H1 (cell line): Measurements from ENCODE around the gene SLIT3. TPM values are rescaled to one million over a fixed set of nuclear protein-coding genes. Genes with fewer than 3 reads are reported as not detected.

ENCODE experiments used
- CTCF ChIA-PET: fragments of 300-600 bp; sonication (Branson Sonifier 250); formaldehyde crosslinking; loops from one replicate; lab custom pipeline; 2021; ENCODE audit not compliant: partially characterized antibody; lab: Charles Lee
- POLR2A ChIA-PET: fragments of 300-600 bp; sonication (Branson Sonifier 250); formaldehyde crosslinking; loops from one replicate; lab custom pipeline; 2021; ENCODE audit warnings: inconsistent platforms; ENCODE audit not compliant: partially characterized antibody; lab: Charles Lee
- DNase-seq, 2 experiments: peaks; one replicate each; pipeline versions ENCODE4 v3.0.0 to v3.0.0-alpha.2; 2010 to 2022; ENCODE audit warnings: low spot score in 2 of 2, low read depth in 1 of 2, mixed read lengths in 1 of 2
- FAIRE-seq: peaks from 2 replicates; lab custom pipeline; 2011; peaks lifted over from hg19 to GRCh38; lab: Jason Lieb, UNC
- H2AFZ ChIP-seq: 2 replicates; pipeline ENCODE4 v1.8.1; 2012; ENCODE audit warnings: low read length, inconsistent platforms
- H2AK5ac ChIP-seq: 2 replicates; pipeline ENCODE4 v1.6.1; 2013; ENCODE audit warnings: low read depth, low read length
- H2BK120ac ChIP-seq: replicated peaks from 2 replicates; pipeline ENCODE3; 2013; ENCODE audit warnings: low read depth, low read length, inconsistent platforms
- H2BK12ac ChIP-seq: 2 replicates; pipeline ENCODE4 v1.6.1; 2013; ENCODE audit warnings: low read depth, low read length
- H2BK15ac ChIP-seq: 2 replicates; pipeline ENCODE4 v1.6.1; 2013; ENCODE audit warnings: low read length
- H2BK20ac ChIP-seq: 2 replicates; pipeline ENCODE4 v1.6.1; 2013; ENCODE audit warnings: low read length
- H2BK5ac ChIP-seq: 2 replicates; pipeline ENCODE4 v1.6.1; 2013; ENCODE audit warnings: low read depth, low read length
- H3K14ac ChIP-seq: 2 replicates; pipeline ENCODE4 v1.6.1; 2013; ENCODE audit warnings: inconsistent platforms; ENCODE audit not compliant: insufficient read length
- H3K18ac ChIP-seq: 2 replicates; pipeline ENCODE4 v1.6.1; 2013; ENCODE audit warnings: low read length; ENCODE audit errors: extremely low read depth
- H3K23ac ChIP-seq: 2 replicates; pipeline ENCODE4 v1.6.1; 2013; ENCODE audit warnings: inconsistent platforms; ENCODE audit not compliant: insufficient read length
- H3K23me2 ChIP-seq: 2 replicates; pipeline ENCODE4 v1.6.1; 2013; ENCODE audit warnings: low read depth, low read length
- H3K27ac ChIP-seq: 2 replicates; pipeline ENCODE4 v1.6.1; 2011; ENCODE audit warnings: low read depth, low read length, inconsistent platforms
- H3K27me3 ChIP-seq, 4 experiments: replicated peaks in 1 of 4; 1 replicate in 1 of 4; 2 replicates in 3 of 4; pipeline versions ENCODE4 v1.6.1 to v1.8.1; 2011 to 2013; ENCODE audit warnings: low read length in 3 of 4, mild to moderate bottlenecking in 3 of 4, inconsistent platforms in 2 of 4, mixed read lengths in 2 of 4, moderate library complexity in 1 of 4; ENCODE audit not compliant: control insufficient read depth in 3 of 4, insufficient read depth in 3 of 4; ENCODE audit errors: extremely low read depth in 1 of 4
- H3K36me3 ChIP-seq, 4 experiments: 2 replicates each; pipeline versions ENCODE4 v1.6.1 to v1.8.1; 2011 to 2013; ENCODE audit warnings: mild to moderate bottlenecking in 4 of 4, low read length in 3 of 4, moderate library complexity in 2 of 4, control low read depth in 1 of 4, inconsistent platforms in 1 of 4; ENCODE audit not compliant: insufficient read depth in 4 of 4, control insufficient read depth in 2 of 4
- H3K4ac ChIP-seq: replicated peaks from 2 replicates; pipeline ENCODE3; 2013; ENCODE audit warnings: low read length, low read depth, mixed read lengths, inconsistent platforms; ENCODE audit not compliant: insufficient read length
- H3K4me1 ChIP-seq, 4 experiments: replicated peaks in 1 of 4; 1 replicate in 1 of 4; 2 replicates in 3 of 4; pipeline versions ENCODE4 v1.6.1 to v1.8.1; 2011 to 2013; ENCODE audit warnings: low read length in 3 of 4, inconsistent platforms in 2 of 4, mixed read lengths in 1 of 4; ENCODE audit not compliant: insufficient read depth in 4 of 4, control insufficient read depth in 3 of 4
- H3K4me2 ChIP-seq, 2 experiments: 2 replicates each; pipeline versions ENCODE4 v1.6.1 to v1.8.1; 2011 to 2013; ENCODE audit warnings: low read depth in 2 of 2, low read length in 2 of 2, control low read depth in 1 of 2, inconsistent platforms in 1 of 2, mild to moderate bottlenecking in 1 of 2; ENCODE audit not compliant: insufficient read depth in 1 of 2
- H3K4me3 ChIP-seq, 4 experiments: fragments of 200-600, 300-600 bp in 1 of 4; sonication (generic), shearing (Covaris generic), sonication (Bioruptor Twin) in 1 of 4; 2 replicates each; pipeline versions ENCODE4 v1.5.1 to v1.8.1; 2011 to 2016; ENCODE audit warnings: low read length in 4 of 4, low read depth in 3 of 4, control low read depth in 2 of 4, inconsistent platforms in 2 of 4, mild to moderate bottlenecking in 2 of 4, mixed read lengths in 1 of 4, moderate library complexity in 1 of 4; ENCODE audit not compliant: insufficient read depth in 2 of 4; ENCODE audit errors: extremely low read depth in 1 of 4
- H3K56ac ChIP-seq: replicated peaks from 2 replicates; pipeline ENCODE3; 2013; ENCODE audit warnings: low read depth, mild to moderate bottlenecking, mixed read lengths, low read length, inconsistent platforms; ENCODE audit not compliant: insufficient read length
- H3K79me1 ChIP-seq: 2 replicates; pipeline ENCODE4 v1.6.1; 2013; ENCODE audit warnings: low read depth, low read length, control low read depth
- H3K79me2 ChIP-seq, 2 experiments: 2 replicates each; pipeline versions ENCODE4 v1.6.1 to v1.8.1; 2012 to 2013; ENCODE audit warnings: low read length in 2 of 2, mild to moderate bottlenecking in 2 of 2, inconsistent platforms in 1 of 2; ENCODE audit not compliant: insufficient read depth in 2 of 2, control insufficient read depth in 1 of 2
- H3K9ac ChIP-seq, 4 experiments: replicated peaks in 1 of 4; 1 replicate in 1 of 4; 2 replicates in 3 of 4; pipeline versions ENCODE4 v1.6.1 to v1.8.1; 2011 to 2013; ENCODE audit warnings: low read depth in 3 of 4, low read length in 3 of 4, control low read depth in 2 of 4, mild to moderate bottlenecking in 2 of 4, moderate library complexity in 2 of 4, inconsistent platforms in 1 of 4; ENCODE audit errors: extremely low read depth in 1 of 4
- H3K9me3 ChIP-seq, 2 experiments: 2 replicates each; pipeline versions ENCODE4 v1.6.1 to v1.8.1; 2012 to 2013; ENCODE audit warnings: mild to moderate bottlenecking in 2 of 2, moderate library complexity in 2 of 2, control low read depth in 1 of 2, inconsistent platforms in 1 of 2, low read depth in 1 of 2, low read length in 1 of 2, mixed read lengths in 1 of 2; ENCODE audit not compliant: insufficient read depth in 2 of 2
- H4K20me1 ChIP-seq, 2 experiments: replicated peaks in 1 of 2; 2 replicates each; pipeline versions ENCODE3 to v1.8.1; 2011 to 2013; ENCODE audit warnings: inconsistent platforms in 2 of 2, low read length in 2 of 2, mild to moderate bottlenecking in 1 of 2; ENCODE audit not compliant: insufficient read depth in 2 of 2, control insufficient read depth in 1 of 2
- H4K5ac ChIP-seq: 2 replicates; pipeline ENCODE4 v1.6.1; 2013; ENCODE audit warnings: low read length, low read depth, mixed read lengths, inconsistent platforms; ENCODE audit not compliant: insufficient read length
- H4K8ac ChIP-seq: 2 replicates; pipeline ENCODE4 v1.8.0; 2013; ENCODE audit warnings: mild to moderate bottlenecking, moderate library complexity, low read length, inconsistent platforms; ENCODE audit not compliant: insufficient read depth; ENCODE audit errors: extremely low read depth
- H4K91ac ChIP-seq: replicated peaks from 2 replicates; pipeline ENCODE3; 2013; ENCODE audit warnings: low read length, mixed read lengths, inconsistent platforms; ENCODE audit not compliant: insufficient read length
- BACH1 ChIP-seq: IDR thresholded peaks from 2 replicates; pipeline ENCODE4 v1.6.1; 2012; ENCODE audit warnings: low read length, improper control_type of control experiment
- CEBPB ChIP-seq: IDR thresholded peaks from 2 replicates; pipeline ENCODE4 v1.6.1; 2012; ENCODE audit warnings: low read depth, low read length
- CHD2 ChIP-seq: IDR thresholded peaks from 2 replicates; pipeline ENCODE4 v1.6.1; 2012; ENCODE audit warnings: low read length, improper control_type of control experiment
- GABPA ChIP-seq: IDR thresholded peaks from 2 replicates; pipeline ENCODE4 v1.6.1; 2011; ENCODE audit warnings: mild to moderate bottlenecking, low read length, moderate library complexity, borderline replicate concordance; ENCODE audit not compliant: insufficient read depth
- JUN ChIP-seq: IDR thresholded peaks from 2 replicates; pipeline ENCODE4 v1.6.1; 2011; ENCODE audit warnings: low read depth, mild to moderate bottlenecking, improper control_type of control experiment, low read length
- MAX ChIP-seq: IDR thresholded peaks from 2 replicates; pipeline ENCODE4 v1.6.1; 2012; ENCODE audit warnings: inconsistent platforms
- PHF8 ChIP-seq: fragments of 200-600 bp; sonication (generic); conservative IDR thresholded peaks from 2 replicates; pipeline ENCODE4 v1.7.1; 2012; ENCODE audit warnings: low read depth, mild to moderate bottlenecking, inconsistent platforms, low read length, moderate library complexity
- SIN3A ChIP-seq, 2 experiments: IDR thresholded peaks in 1 of 2; conservative IDR thresholded peaks in 1 of 2; 2 replicates each; pipeline ENCODE4 v1.6.1; 2011 to 2012; ENCODE audit warnings: low read length in 2 of 2, improper control_type of control experiment in 1 of 2, low read depth in 1 of 2, mild to moderate bottlenecking in 1 of 2
- SIRT6 ChIP-seq: IDR thresholded peaks from one replicate; pipeline ENCODE4 v1.7.1; 2012; ENCODE audit warnings: low read length, inconsistent platforms
- SUZ12 ChIP-seq: fragments of 200-600 bp; sonication (generic); IDR thresholded peaks from 2 replicates; pipeline ENCODE4 v1.6.1; 2012; ENCODE audit warnings: mild to moderate bottlenecking, inconsistent platforms, low read length, moderate library complexity, mixed read lengths
- TEAD4 ChIP-seq: IDR thresholded peaks from 2 replicates; pipeline ENCODE4 v1.6.1; 2012; ENCODE audit warnings: low read depth, low read length, inconsistent platforms, mixed read lengths
- WGBS, 2 experiments: shearing (Covaris generic) in 1 of 2; methylation state at CpG; one replicate each; pipeline versions ENCODE4 v1.1.6 to v1.1.7; 2013 to 2015; ENCODE audit warnings: low lambda C conversion rate in 2 of 2, mixed read lengths in 2 of 2, inconsistent platforms in 1 of 2, low coverage in 1 of 2, missing lambda C conversion rate in 1 of 2; ENCODE audit not compliant: insufficient replicate concordance in 2 of 2, insufficient coverage in 1 of 2, insufficient read length in 1 of 2; ENCODE audit errors: extremely low coverage in 1 of 2, missing lambda C conversion rate in 1 of 2; 5-methylcytosine and 5-hydroxymethylcytosine counted together
- polyA plus RNA-seq, 7 experiments: library from polyadenylated mRNA; depleted of rRNA in 3 of 7; stranded (reverse) in 5 of 7; unstranded in 2 of 7; fragments of >200 nt in 5 of 7; fragments of 200-250 nt in 2 of 7; gene quantifications; 1 replicate in 5 of 7; 2 replicates in 1 of 7; 4 replicates in 1 of 7; pipeline versions ENCODE4 v1.2.1 to v1.2.3, GENCODE V29; 2011 to 2013; ENCODE audit warnings: missing spikeins in 2 of 7, mixed read lengths in 2 of 7
- total RNA-seq: library from RNA; stranded (reverse); fragmentation: NEBNext Ultra II Directional; extraction: Animal tissue kit (Norgen Biotek cat#: 25700); gene quantifications from 2 replicates; pipeline ENCODE4 v1.2.1, GENCODE V29; 2021
- TF ChIP-seq, protein P1 (sequence below): IDR thresholded peaks from 2 replicates; pipeline ENCODE4 v1.6.1; 2012; ENCODE audit warnings: inconsistent platforms

Gene SLIT3
- total and polyA plus RNA-seq, 2 of the 8 experiments (the other 6 are each of a cell fraction or from before 2014, with no cell fraction given) = 1.1 to 1.2 TPM

DNA sequence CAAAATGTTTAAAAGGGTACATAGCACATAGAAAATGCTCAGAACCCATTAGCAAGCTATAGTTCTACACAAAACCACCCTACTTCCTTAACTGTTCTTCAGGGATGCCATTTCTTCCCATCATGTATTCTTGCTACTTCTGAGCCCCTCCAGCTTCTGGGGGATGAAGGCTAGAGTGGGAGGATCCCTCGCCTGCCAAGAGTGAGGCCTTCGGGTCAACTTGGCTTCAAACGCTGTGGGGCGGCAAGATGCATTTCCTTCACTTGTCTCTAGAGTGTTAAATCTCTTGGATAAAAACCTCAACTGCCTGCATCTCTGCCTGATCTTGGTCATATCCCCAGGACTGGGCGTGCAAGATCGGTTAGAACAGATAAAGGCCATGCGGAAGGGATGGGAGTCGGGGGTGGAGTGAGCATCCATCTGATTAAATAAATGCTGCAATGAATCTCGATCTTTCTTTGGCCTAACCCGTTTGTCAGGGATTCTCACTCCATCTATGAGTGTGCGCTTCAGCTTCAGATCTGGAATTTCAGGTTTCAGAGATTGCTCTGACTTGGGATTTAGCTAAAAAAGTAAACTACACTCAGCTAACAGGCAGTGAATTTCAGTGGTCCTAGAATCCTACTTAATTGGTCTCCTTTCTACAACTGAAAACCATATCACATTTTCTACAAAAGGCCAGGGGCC is 603.8 kb downstream of the SLIT3 start:
- Histone ChIP-seq H4K8ac (no peak overlapping the region), H3K23me2 (no peaks in the 10 kb centered on the region), H3K27ac (no peak overlapping the region), H3K4ac (no peak overlapping the region), H3K79me2 (no peaks in the 10 kb centered on the region), H3K23ac (no peak overlapping the region), H4K20me1 (no peaks in the 10 kb centered on the region), H2BK12ac (no peak overlapping the region), H3K56ac (no peak overlapping the region), H3K14ac (no peak overlapping the region), H2AK5ac (no peak overlapping the region), H4K5ac (no peak overlapping the region), H2BK20ac (no peak overlapping the region), H3K9me3 (no peaks in the 10 kb centered on the region), H3K18ac (no peak overlapping the region), H3K9ac (no peak overlapping the region), H3K4me2 (no peak overlapping the region), H2BK120ac (no peak overlapping the region), H2BK5ac (no peak overlapping the region), H4K91ac (no peak overlapping the region), H2AFZ (no peak overlapping the region), H3K79me1 (no peaks in the 10 kb centered on the region), H3K4me1 (peaks cover 0 to 2% (median 0%) of the 10 kb centered on the region in 4 experiments; a peak in 1 of 7 replicates), H3K4me3 (no peak overlapping the region), H3K27me3 (no peaks in the 10 kb centered on the region), H2BK15ac (no peak overlapping the region), H3K36me3 (no peaks in the 10 kb centered on the region)
- CTCF ChIA-PET = interaction anchor here (1.1 to 11.9 kb wide), 4 partner anchors 9 to 250 kb away, joined by 3 to 89 read pairs (median 4); no protein-coding TSS in a partner anchor
- POLR2A ChIA-PET = interaction anchor here (0.7 kb wide), 1 partner anchor 543 kb away, joined by 3 read pairs; no protein-coding TSS in a partner anchor
- WGBS, 2 experiments = 89% methylated on average over 11 of the region's 11 CpGs; no CpG with 5 or more reads in 1 of the 2 experiments
- DNase-seq (no peak), FAIRE-seq (no peak)
- no peak for TF ChIP-seq BACH1
- no peak for TF ChIP-seq SIN3A (conservative IDR thresholded peaks at IDR 0.05 in 1 of 2, IDR thresholded peaks at IDR 0.05 in 1 of 2; ENCODE audit: low read depth in 1 of 2, low read length in 2 of 2)
- TF ChIP-seq, protein P1, sequence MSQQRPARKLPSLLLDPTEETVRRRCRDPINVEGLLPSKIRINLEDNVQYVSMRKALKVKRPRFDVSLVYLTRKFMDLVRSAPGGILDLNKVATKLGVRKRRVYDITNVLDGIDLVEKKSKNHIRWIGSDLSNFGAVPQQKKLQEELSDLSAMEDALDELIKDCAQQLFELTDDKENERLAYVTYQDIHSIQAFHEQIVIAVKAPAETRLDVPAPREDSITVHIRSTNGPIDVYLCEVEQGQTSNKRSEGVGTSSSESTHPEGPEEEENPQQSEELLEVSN = no peak
- TF ChIP-seq TEAD4 = no peak
- no peak for TF ChIP-seq SIRT6
- TF ChIP-seq CHD2 = no peak
- TF ChIP-seq MAX = no peak
- TF ChIP-seq SUZ12 = no peak
- TF ChIP-seq GABPA = no peak
- no peak for TF ChIP-seq PHF8
- TF ChIP-seq JUN = no peak
- no peak for TF ChIP-seq CEBPB
